HEK293 (cell line): Measurements from ENCODE around the gene TMEM143.

Experiments
- KLF16 ChIP-seq: fragments of 450-650 bp; formaldehyde crosslinking; IDR thresholded peaks from 2 replicates; pipeline ENCODE4 v1.5.1; 2017; ENCODE audit warnings: missing biosample characterization, missing genetic modification characterization
- MEIS1 ChIP-seq: sonication (generic); formaldehyde crosslinking; IDR thresholded peaks from 2 replicates; pipeline ENCODE4 v1.8.1; 2022; ENCODE audit warnings: missing genetic modification reagents, mild to moderate bottlenecking, borderline replicate concordance
- PRDM1 ChIP-seq: fragments of 450-650 bp; formaldehyde crosslinking; IDR thresholded peaks from 2 replicates; pipeline ENCODE4; 2016; ENCODE audit warnings: missing biosample characterization, missing genetic modification characterization
- SALL2 ChIP-seq: fragments of 450-650 bp; formaldehyde crosslinking; IDR thresholded peaks from 2 replicates; pipeline ENCODE4 v1.5.0; 2017; ENCODE audit warnings: missing biosample characterization, mild to moderate bottlenecking, missing genetic modification characterization, borderline replicate concordance
- ZBTB8A ChIP-seq: fragments of 450-650 bp; formaldehyde crosslinking; IDR thresholded peaks from 2 replicates; pipeline ENCODE4 v1.5.1; 2016; ENCODE audit warnings: missing biosample characterization, missing genetic modification characterization
- ZNF114 ChIP-seq: fragments of 450-650 bp; formaldehyde crosslinking; IDR thresholded peaks from 2 replicates; pipeline ENCODE4 v1.5.0; 2017; ENCODE audit warnings: missing biosample characterization, missing genetic modification characterization
- ZNF221 ChIP-seq: fragments of 450-650 bp; formaldehyde crosslinking; IDR thresholded peaks from 2 replicates; pipeline ENCODE4 v1.5.1; 2017; ENCODE audit warnings: missing biosample characterization, missing genetic modification characterization, borderline replicate concordance
- ZNF248 ChIP-seq: fragments of 450-650 bp; formaldehyde crosslinking; IDR thresholded peaks from 2 replicates; pipeline ENCODE4 v1.5.1; 2017; ENCODE audit warnings: missing biosample characterization, missing genetic modification characterization
- ZNF626 ChIP-seq: fragments of 450-650 bp; sonication (Bioruptor Pico); formaldehyde crosslinking; IDR thresholded peaks from 2 replicates; pipeline ENCODE4 v1.5.1; 2018; ENCODE audit warnings: missing biosample characterization, missing genetic modification characterization, inconsistent platforms
- TF ChIP-seq, protein P1 (sequence below): fragments of 450-650 bp; formaldehyde crosslinking; IDR thresholded peaks from 2 replicates; pipeline ENCODE4 v1.5.1; 2016; ENCODE audit warnings: missing biosample characterization, missing genetic modification characterization
- TF ChIP-seq, protein P2 (sequence below): fragments of 450-650 bp; formaldehyde crosslinking; IDR thresholded peaks from 2 replicates; pipeline ENCODE4 v1.5.1; 2016; ENCODE audit warnings: missing biosample characterization, missing genetic modification characterization
- TF ChIP-seq, protein P3 (sequence below): IDR thresholded peaks from 2 replicates; pipeline ENCODE4 v1.6.1; 2011; ENCODE audit warnings: mild to moderate bottlenecking, low read depth, low read length, borderline replicate concordance

DNA sequence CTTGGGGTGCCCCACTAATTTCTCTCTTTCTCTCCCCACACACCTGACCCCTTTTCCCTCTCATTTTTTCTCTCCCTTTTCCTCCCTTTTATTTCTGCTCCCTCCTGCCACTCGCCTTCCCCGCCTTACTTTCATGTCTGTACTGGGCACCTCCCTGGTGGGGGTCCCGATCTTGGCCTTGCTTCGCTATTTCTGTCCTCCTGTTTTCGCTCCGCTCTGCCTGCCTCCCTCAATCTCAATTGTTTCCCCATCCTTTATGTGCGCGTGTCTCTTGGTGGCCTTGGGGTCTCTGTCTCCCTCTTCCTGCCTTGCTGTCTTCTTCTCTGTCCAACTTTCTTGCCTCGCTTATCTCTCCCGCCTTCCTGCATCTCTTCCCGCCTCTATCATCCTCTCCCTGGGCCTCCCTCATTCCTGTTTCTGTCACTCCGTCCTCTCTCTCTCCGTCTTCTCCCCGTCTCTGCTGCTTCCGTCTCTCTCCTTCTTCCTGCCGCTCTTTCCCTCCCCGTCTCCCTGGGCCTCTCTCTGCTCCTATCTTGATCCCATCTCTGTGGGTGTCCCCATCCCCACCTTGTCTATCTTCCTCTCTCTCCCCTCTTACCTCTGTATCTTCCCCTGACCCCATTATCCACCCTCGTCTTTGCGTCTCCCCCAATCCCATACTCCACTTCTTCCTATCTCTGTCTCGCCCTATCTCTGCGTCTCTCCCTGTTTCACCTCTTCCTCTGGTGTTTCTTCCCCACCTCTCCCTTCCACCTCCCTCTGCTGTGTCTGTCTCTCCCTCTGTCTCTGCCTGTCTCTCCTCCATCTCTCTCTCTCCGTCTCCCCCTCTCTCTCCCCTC, 33.7 kb upstream of the TMEM143 start:
- TF ChIP-seq KLF16 (no peak), MEIS1 (CRISPR knock-in tag) (no peak), ZNF626 (tag by site-specific recombination) (no peak), PRDM1 (peak; percentile 94), ZNF248 (no peak), ZNF221 (tag by site-specific recombination) (no peak), SALL2 (no peak; the same call in 1 of the 2 replicates), ZNF114 (no peak), ZBTB8A (no peak)
- TF ChIP-seq, protein P1, sequence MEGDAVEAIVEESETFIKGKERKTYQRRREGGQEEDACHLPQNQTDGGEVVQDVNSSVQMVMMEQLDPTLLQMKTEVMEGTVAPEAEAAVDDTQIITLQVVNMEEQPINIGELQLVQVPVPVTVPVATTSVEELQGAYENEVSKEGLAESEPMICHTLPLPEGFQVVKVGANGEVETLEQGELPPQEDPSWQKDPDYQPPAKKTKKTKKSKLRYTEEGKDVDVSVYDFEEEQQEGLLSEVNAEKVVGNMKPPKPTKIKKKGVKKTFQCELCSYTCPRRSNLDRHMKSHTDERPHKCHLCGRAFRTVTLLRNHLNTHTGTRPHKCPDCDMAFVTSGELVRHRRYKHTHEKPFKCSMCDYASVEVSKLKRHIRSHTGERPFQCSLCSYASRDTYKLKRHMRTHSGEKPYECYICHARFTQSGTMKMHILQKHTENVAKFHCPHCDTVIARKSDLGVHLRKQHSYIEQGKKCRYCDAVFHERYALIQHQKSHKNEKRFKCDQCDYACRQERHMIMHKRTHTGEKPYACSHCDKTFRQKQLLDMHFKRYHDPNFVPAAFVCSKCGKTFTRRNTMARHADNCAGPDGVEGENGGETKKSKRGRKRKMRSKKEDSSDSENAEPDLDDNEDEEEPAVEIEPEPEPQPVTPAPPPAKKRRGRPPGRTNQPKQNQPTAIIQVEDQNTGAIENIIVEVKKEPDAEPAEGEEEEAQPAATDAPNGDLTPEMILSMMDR (tag by site-specific recombination) = no peak
- TF ChIP-seq, protein P2, sequence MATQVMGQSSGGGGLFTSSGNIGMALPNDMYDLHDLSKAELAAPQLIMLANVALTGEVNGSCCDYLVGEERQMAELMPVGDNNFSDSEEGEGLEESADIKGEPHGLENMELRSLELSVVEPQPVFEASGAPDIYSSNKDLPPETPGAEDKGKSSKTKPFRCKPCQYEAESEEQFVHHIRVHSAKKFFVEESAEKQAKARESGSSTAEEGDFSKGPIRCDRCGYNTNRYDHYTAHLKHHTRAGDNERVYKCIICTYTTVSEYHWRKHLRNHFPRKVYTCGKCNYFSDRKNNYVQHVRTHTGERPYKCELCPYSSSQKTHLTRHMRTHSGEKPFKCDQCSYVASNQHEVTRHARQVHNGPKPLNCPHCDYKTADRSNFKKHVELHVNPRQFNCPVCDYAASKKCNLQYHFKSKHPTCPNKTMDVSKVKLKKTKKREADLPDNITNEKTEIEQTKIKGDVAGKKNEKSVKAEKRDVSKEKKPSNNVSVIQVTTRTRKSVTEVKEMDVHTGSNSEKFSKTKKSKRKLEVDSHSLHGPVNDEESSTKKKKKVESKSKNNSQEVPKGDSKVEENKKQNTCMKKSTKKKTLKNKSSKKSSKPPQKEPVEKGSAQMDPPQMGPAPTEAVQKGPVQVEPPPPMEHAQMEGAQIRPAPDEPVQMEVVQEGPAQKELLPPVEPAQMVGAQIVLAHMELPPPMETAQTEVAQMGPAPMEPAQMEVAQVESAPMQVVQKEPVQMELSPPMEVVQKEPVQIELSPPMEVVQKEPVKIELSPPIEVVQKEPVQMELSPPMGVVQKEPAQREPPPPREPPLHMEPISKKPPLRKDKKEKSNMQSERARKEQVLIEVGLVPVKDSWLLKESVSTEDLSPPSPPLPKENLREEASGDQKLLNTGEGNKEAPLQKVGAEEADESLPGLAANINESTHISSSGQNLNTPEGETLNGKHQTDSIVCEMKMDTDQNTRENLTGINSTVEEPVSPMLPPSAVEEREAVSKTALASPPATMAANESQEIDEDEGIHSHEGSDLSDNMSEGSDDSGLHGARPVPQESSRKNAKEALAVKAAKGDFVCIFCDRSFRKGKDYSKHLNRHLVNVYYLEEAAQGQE = no peak
- TF ChIP-seq, protein P3, sequence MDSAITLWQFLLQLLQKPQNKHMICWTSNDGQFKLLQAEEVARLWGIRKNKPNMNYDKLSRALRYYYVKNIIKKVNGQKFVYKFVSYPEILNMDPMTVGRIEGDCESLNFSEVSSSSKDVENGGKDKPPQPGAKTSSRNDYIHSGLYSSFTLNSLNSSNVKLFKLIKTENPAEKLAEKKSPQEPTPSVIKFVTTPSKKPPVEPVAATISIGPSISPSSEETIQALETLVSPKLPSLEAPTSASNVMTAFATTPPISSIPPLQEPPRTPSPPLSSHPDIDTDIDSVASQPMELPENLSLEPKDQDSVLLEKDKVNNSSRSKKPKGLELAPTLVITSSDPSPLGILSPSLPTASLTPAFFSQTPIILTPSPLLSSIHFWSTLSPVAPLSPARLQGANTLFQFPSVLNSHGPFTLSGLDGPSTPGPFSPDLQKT = no peak
